CD4-positive, alpha-beta T cell treated with Interleukin-17A for 4 hours (primary cell): ENCODE results near the gene GIMAP8.
"Not testable (repeated sequence)": the region's sequence is repeated elsewhere in the genome, so short reads cannot be mapped to it uniquely, and the experiment has no call there.

Source experiments
- DNase-seq: peaks from one replicate; pipeline ENCODE4 v3.0.0-alpha.2; 2020; ENCODE audit warnings: mixed read lengths

Gene GIMAP8

DNA sequence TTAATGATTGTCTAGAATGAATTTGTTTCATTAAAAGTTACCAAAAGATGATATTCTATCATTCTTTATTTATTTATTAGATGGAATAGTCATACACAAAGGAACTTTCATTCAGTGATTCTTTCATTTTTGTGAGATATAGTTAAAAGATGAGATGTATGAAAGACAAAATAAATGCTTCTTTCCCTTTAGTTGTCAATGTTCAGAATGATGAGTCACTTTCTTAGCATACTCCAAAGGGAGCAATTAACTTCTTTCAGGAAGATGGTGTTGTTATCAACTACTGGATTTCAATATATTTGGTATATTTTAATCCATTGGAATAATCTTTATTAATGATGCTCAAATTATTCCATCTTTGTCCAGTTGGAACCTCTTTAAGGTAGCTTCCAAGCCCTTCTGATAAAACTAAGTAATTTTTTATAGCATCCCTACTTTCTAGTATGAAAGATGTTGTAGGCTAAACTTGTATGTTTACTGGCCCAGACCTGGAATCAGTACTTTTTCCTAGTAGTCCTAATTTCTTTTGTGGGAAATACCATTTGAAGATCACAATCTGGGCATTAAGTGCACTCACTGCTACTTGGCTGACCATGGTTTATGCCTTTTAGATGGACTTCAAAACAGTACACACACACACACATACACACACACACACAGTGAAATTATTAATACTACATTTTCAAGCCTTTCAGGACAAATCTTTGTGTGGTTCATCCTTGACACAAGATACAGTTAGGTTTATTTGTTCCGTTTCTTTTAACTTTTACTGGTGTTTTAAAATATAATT is 66.7 kb downstream of the GIMAP8 start:
- DNase-seq: peak; percentile 23

DNA sequence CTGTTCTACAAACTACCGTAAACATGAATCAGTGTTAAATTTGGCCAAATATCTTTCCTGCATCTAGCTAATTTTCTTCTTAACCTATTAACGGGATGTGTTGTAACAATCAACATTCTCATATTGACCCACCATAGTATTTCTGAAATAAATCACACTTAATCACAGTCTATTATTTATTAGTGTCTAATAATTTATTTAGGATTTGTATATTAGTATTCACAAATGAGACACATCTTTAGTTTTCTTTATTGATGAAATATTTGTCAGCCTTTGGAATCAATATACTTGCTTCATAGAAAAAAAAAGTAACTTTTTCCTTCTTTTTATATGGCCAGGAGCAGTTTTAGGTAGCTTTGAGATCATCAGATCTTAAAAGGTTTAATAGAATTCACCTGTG is 68.9 kb downstream of the GIMAP8 start:
- DNase-seq: no peak

DNA sequence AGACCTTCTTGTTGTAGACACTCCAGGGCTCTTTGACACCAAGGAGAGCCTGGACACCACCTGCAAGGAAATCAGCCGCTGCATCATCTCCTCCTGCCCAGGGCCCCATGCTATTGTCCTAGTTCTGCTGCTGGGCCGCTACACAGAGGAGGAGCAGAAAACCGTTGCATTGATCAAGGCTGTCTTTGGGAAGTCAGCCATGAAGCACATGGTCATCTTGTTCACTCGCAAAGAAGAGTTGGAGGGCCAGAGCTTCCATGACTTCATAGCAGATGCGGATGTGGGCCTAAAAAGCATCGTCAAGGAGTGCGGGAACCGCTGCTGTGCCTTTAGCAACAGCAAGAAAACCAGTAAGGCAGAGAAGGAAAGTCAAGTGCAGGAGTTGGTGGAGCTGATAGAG is 69.7 kb downstream of the GIMAP8 start:
- DNase-seq: peak; percentile 57

DNA sequence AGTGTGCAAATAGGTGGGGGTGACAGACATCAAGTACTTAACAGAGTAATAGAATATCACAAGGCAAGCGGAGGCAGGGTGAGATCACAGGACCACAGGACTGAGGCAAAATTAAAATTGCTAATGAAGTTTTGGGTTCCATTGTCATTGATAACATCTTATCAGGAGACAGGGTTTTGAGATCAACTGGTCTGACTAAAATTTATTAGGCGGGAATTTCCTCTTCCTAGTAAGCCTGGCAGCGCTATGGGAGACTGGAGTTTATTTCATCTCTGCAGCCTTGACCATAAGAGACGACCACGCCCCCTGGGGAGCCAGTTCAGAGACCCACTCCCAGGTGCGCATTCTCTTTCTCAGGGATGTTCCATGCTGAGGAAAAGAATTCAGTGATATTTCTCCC is 72.5 kb downstream of the GIMAP8 start:
- not testable (repeated sequence) for DNase-seq

DNA sequence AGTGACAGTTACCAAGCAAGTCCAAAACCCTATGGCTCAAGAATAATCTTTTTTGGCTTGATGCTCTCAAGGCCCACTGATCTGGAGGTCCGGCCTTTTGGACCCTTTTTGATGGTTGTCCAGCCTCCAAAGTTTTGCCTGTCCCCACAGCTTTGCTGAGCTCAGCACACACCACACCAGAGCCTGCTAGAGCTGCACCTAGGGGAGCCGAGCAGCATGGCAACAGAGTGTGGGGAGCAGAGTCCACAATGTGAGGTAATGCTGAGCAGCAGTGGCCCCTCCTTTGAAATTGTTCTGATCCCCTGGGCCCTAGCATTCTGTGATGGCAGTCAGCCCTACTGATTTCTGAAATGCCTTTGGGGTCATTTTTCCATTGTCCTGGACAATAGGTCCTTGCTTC is 73.6 kb downstream of the GIMAP8 start:
- DNase-seq: peak; percentile 32
